WTC11 (cell line): ENCODE data around the gene URM1. TPM values are rescaled to one million over a fixed set of nuclear protein-coding genes. Genes with fewer than 3 reads are reported as not detected.

Experiments
- ATAC-seq: fragments of 200-7000 bp; cut with Tn5 transposase; 2 replicates; pipeline ENCODE4 v1.10.0; 2021; ENCODE audit warnings: mild to moderate bottlenecking, moderate library complexity
- CTCF ChIA-PET: fragments of 300-600 bp; sonication (Branson Sonifier 250); formaldehyde crosslinking; loops from one replicate; lab custom pipeline; 2021; ENCODE audit warnings: antibody characterized with exemption; lab: Charles Lee
- POLR2A ChIA-PET: fragments of 350-600 bp; sonication (Branson Sonifier 250); formaldehyde crosslinking; loops from one replicate; lab custom pipeline; 2021; ENCODE audit warnings: antibody characterized with exemption; lab: Charles Lee
- DNase-seq: peaks from one replicate; pipeline ENCODE4 v3.0.0; 2021; ENCODE audit warnings: low spot score
- H3K27ac Mint-ChIP-seq: 2 replicates; pipeline ENCODE4 v1.8.0; 2021; ENCODE audit warnings: mixed read lengths
- H3K27me3 Mint-ChIP-seq: 2 replicates; pipeline ENCODE4 v1.8.0; 2021; ENCODE audit warnings: low read depth, mild to moderate bottlenecking, moderate library complexity, mixed read lengths
- H3K36me3 Mint-ChIP-seq: 2 replicates; pipeline ENCODE4 v1.8.0; 2021; ENCODE audit warnings: mixed read lengths
- H3K4me1 Mint-ChIP-seq: 2 replicates; pipeline ENCODE4 v1.8.0; 2022; ENCODE audit warnings: mixed read lengths
- H3K4me3 Mint-ChIP-seq: 2 replicates; pipeline ENCODE4 v1.8.0; 2021; ENCODE audit warnings: mild to moderate bottlenecking, moderate library complexity, mixed read lengths
- H3K9me3 Mint-ChIP-seq: 2 replicates; pipeline ENCODE4 v1.8.0; 2021; ENCODE audit warnings: mixed read lengths
- CREM ChIP-seq: sonication (generic); formaldehyde crosslinking; IDR thresholded peaks from 2 replicates; pipeline ENCODE4 v1.8.1; 2022; ENCODE audit warnings: mild to moderate bottlenecking, missing genetic modification reagents, moderate library complexity
- FOXJ3 ChIP-seq: sonication (generic); formaldehyde crosslinking; IDR thresholded peaks from 2 replicates; pipeline ENCODE4 v1.9.0; 2021; ENCODE audit warnings: missing genetic modification reagents, mild to moderate bottlenecking, borderline replicate concordance
- IRF2 ChIP-seq: sonication (generic); formaldehyde crosslinking; IDR thresholded peaks from 2 replicates; pipeline ENCODE4 v1.8.0; 2022; ENCODE audit warnings: low read depth, missing genetic modification reagents, borderline replicate concordance
- JAZF1 ChIP-seq: fragments of 250-450 bp; sonication (Bioruptor Pico); IDR thresholded peaks from 2 replicates; pipeline ENCODE4 v1.9.0; 2021; ENCODE audit warnings: moderate library complexity, mild to moderate bottlenecking, inconsistent platforms
- NR2C2 ChIP-seq: sonication (generic); formaldehyde crosslinking; IDR thresholded peaks from 2 replicates; pipeline ENCODE4 v1.8.0; 2022; ENCODE audit warnings: mild to moderate bottlenecking, missing genetic modification reagents
- PRRX2 ChIP-seq: fragments of 250-450 bp; sonication (Bioruptor Pico); IDR thresholded peaks from 2 replicates; pipeline ENCODE4 v1.8.0; 2021; ENCODE audit warnings: mild to moderate bottlenecking
- RELA ChIP-seq: sonication (generic); formaldehyde crosslinking; IDR thresholded peaks from 2 replicates; pipeline ENCODE4 v1.8.1; 2022; ENCODE audit warnings: missing genetic modification reagents, mild to moderate bottlenecking, borderline replicate concordance
- RORB ChIP-seq: fragments of 250-450 bp; sonication (Bioruptor Pico); IDR thresholded peaks from 2 replicates; pipeline ENCODE4 v1.9.0; 2021; ENCODE audit warnings: mild to moderate bottlenecking
- SMAD4 ChIP-seq: sonication (generic); formaldehyde crosslinking; IDR thresholded peaks from 2 replicates; pipeline ENCODE4 v1.8.0; 2022; ENCODE audit warnings: mild to moderate bottlenecking, missing genetic modification reagents
- TEAD1 ChIP-seq: sonication (generic); formaldehyde crosslinking; IDR thresholded peaks from 2 replicates; pipeline ENCODE4 v1.8.0; 2022; ENCODE audit warnings: mild to moderate bottlenecking, missing genetic modification reagents
- TP53 ChIP-seq: sonication (generic); formaldehyde crosslinking; IDR thresholded peaks from 2 replicates; pipeline ENCODE4 v1.8.1; 2023; ENCODE audit warnings: mild to moderate bottlenecking, missing genetic modification reagents
- ZNF121 ChIP-seq: sonication (generic); formaldehyde crosslinking; IDR thresholded peaks from 2 replicates; pipeline ENCODE4 v1.8.0; 2023; ENCODE audit warnings: missing genetic modification reagents
- ZNF317 ChIP-seq: sonication (generic); formaldehyde crosslinking; IDR thresholded peaks from 2 replicates; pipeline ENCODE4 v1.8.1; 2023; ENCODE audit warnings: low read depth, mild to moderate bottlenecking, moderate library complexity, missing genetic modification reagents, borderline replicate concordance
- ZNF396 ChIP-seq: fragments of 250-450 bp; sonication (Bioruptor Pico); IDR thresholded peaks from 2 replicates; pipeline ENCODE4 v1.8.0; 2021; ENCODE audit warnings: mild to moderate bottlenecking, moderate library complexity, borderline replicate concordance
- ZNF423 ChIP-seq: fragments of 250-450 bp; sonication (Bioruptor Pico); IDR thresholded peaks from 2 replicates; pipeline ENCODE4 v2.1.2; 2022; ENCODE audit warnings: mild to moderate bottlenecking, moderate library complexity
- ZNF671 ChIP-seq: fragments of 250-450 bp; sonication (Bioruptor Pico); IDR thresholded peaks from 2 replicates; pipeline ENCODE4 v1.8.0; 2021; ENCODE audit warnings: mild to moderate bottlenecking
- total RNA-seq: library from RNA; stranded (reverse); gene quantifications from 3 replicates; pipeline ENCODE4 v1.2.3, GENCODE V29; 2021
- TF ChIP-seq, protein P1 (sequence below): sonication (generic); formaldehyde crosslinking; IDR thresholded peaks from 2 replicates; pipeline ENCODE4 v1.8.1; 2023; ENCODE audit warnings: mild to moderate bottlenecking, missing genetic modification reagents, moderate library complexity
- TF ChIP-seq, protein P2 (sequence below): sonication (generic); formaldehyde crosslinking; IDR thresholded peaks from 2 replicates; pipeline ENCODE4 v1.8.1; 2023; ENCODE audit warnings: mild to moderate bottlenecking, missing genetic modification reagents, moderate library complexity
- TF ChIP-seq, protein P3 (sequence below): sonication (generic); formaldehyde crosslinking; IDR thresholded peaks from 2 replicates; pipeline ENCODE4 v1.8.1; 2023; ENCODE audit warnings: mild to moderate bottlenecking, moderate library complexity, missing genetic modification reagents
- TF ChIP-seq, protein P4 (sequence below): sonication (generic); formaldehyde crosslinking; IDR thresholded peaks from 2 replicates; pipeline ENCODE4 v1.8.0; 2023; ENCODE audit warnings: mild to moderate bottlenecking, missing genetic modification reagents
- TF ChIP-seq, protein P5 (sequence below): sonication (generic); formaldehyde crosslinking; IDR thresholded peaks from 2 replicates; pipeline ENCODE4 v1.8.1; 2022; ENCODE audit warnings: low read depth, missing genetic modification reagents, borderline replicate concordance
- TF ChIP-seq, protein P6 (sequence below): sonication (generic); formaldehyde crosslinking; IDR thresholded peaks from 2 replicates; pipeline ENCODE4 v1.8.1; 2023; ENCODE audit warnings: mild to moderate bottlenecking, missing genetic modification reagents
- TF ChIP-seq, protein P7 (sequence below): sonication (generic); formaldehyde crosslinking; IDR thresholded peaks from 2 replicates; pipeline ENCODE4 v1.8.1; 2022; ENCODE audit warnings: low read depth, mild to moderate bottlenecking, moderate library complexity, missing genetic modification reagents, borderline replicate concordance
- TF ChIP-seq, protein P8 (sequence below): sonication (generic); formaldehyde crosslinking; IDR thresholded peaks from 2 replicates; pipeline ENCODE4 v1.8.1; 2022; ENCODE audit warnings: mild to moderate bottlenecking, missing genetic modification reagents, moderate library complexity, borderline replicate concordance

URM1 gene
- total RNA-seq, 1 experiment from 2014 or later, result 67.9 TPM

DNA sequence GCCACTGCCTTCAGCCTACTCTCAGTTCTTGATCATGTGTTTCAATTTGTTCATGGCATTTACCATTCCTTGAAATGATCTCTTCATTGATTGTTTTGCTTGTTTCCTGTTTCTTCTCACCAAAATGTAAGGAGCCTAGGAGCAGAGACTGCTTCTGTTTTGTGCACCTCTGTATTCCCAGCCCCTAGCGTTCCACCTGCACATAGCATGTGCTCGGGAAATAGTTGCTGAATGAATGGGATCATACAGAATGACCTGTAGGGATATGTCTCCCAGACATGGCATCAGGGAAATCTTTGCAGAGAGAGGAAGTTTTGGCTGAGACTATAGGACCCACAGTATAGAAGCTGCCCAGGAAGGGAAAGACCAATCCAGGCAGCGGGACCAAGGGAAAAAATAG is 43.3 kb downstream of the URM1 start:
- Mint-ChIP-seq H3K9me3 (no peaks in the 10 kb centered on the region), H3K4me1 (peaks cover 39% of the 10 kb centered on the region), H3K27ac (no peak overlapping the region), H3K4me3 (no peak overlapping the region), H3K36me3 (no peaks in the 10 kb centered on the region), H3K27me3 (peaks cover 83% of the 10 kb centered on the region)
- CTCF ChIA-PET, result interaction anchor here (0.6 to 7.7 kb wide), 6 partner anchors 13 to 119 kb away, joined by 3 to 248 read pairs (median 4); no protein-coding TSS in a partner anchor
- 0 out of 2 replicates have a peak, but pooled peaks have one; percentile 13 for ATAC-seq
- POLR2A ChIA-PET, result no interaction called here
- DNase-seq, result no peak
- TF ChIP-seq, protein P1, sequence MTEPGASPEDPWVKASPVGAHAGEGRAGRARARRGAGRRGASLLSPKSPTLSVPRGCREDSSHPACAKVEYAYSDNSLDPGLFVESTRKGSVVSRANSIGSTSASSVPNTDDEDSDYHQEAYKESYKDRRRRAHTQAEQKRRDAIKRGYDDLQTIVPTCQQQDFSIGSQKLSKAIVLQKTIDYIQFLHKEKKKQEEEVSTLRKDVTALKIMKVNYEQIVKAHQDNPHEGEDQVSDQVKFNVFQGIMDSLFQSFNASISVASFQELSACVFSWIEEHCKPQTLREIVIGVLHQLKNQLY (CRISPR knock-in tag), result no peak
- TF ChIP-seq NR2C2 (CRISPR knock-in tag) (no peak), TEAD1 (CRISPR knock-in tag) (no peak), JAZF1 (CRISPR knock-in tag) (no peak), ZNF396 (CRISPR knock-in tag) (no peak), RELA (CRISPR knock-in tag) (no peak), FOXJ3 (no peak), ZNF317 (CRISPR knock-in tag) (no peak), ZNF121 (CRISPR knock-in tag) (no peak)
- TF ChIP-seq, protein P2, sequence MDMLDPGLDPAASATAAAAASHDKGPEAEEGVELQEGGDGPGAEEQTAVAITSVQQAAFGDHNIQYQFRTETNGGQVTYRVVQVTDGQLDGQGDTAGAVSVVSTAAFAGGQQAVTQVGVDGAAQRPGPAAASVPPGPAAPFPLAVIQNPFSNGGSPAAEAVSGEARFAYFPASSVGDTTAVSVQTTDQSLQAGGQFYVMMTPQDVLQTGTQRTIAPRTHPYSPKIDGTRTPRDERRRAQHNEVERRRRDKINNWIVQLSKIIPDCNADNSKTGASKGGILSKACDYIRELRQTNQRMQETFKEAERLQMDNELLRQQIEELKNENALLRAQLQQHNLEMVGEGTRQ, result no peak
- TF ChIP-seq, protein P3, sequence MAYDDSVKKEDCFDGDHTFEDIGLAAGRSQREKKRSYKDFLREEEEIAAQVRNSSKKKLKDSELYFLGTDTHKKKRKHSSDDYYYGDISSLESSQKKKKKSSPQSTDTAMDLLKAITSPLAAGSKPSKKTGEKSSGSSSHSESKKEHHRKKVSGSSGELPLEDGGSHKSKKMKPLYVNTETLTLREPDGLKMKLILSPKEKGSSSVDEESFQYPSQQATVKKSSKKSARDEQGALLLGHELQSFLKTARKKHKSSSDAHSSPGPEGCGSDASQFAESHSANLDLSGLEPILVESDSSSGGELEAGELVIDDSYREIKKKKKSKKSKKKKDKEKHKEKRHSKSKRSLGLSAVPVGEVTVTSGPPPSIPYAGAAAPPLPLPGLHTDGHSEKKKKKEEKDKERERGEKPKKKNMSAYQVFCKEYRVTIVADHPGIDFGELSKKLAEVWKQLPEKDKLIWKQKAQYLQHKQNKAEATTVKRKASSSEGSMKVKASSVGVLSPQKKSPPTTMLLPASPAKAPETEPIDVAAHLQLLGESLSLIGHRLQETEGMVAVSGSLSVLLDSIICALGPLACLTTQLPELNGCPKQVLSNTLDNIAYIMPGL (CRISPR knock-in tag), result no peak

DNA sequence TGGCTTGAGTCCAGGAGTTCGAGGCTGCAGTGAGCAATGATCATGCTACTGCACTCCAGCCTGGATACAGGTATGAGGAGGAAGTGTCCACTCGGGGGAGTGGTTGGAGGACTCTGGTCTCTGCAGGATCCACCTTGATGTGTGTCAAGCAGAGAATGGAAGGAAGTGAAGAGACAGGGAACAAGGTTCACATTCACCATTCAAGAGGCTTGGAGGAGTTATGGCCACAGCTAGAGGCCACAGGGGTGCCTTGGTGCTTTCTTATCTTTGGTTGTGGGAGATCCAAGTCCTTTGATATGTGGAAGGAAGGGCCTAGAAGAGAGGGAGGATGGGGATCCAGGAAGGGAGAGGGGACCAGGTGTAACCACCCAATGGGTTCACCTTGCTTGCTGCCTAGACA is 44.1 kb downstream of the URM1 start:
- Mint-ChIP-seq H3K4me3 (no peak overlapping the region), H3K36me3 (no peaks in the 10 kb centered on the region), H3K27ac (no peak overlapping the region), H3K27me3 (peaks cover 81% of the 10 kb centered on the region), H3K4me1 (peaks cover 37% of the 10 kb centered on the region), H3K9me3 (no peaks in the 10 kb centered on the region)
- ChIA-PET CTCF (interaction anchor here (0.6 to 7.7 kb wide), 4 partner anchors 13 to 212 kb away, joined by 3 to 248 read pairs (median 4); partner anchors contain the start of gene DNM1), POLR2A (interaction anchor here (1.1 kb wide), 1 partner anchor 139 kb away, joined by 6 read pairs; the partner anchor contains the start of genes GOLGA2 and SWI5)
- no peak for DNase-seq
- no peak for ATAC-seq
- TF ChIP-seq JAZF1 (CRISPR knock-in tag) (no peak), ZNF423 (no peak), IRF2 (CRISPR knock-in tag) (no peak), ZNF396 (CRISPR knock-in tag) (no peak), PRRX2 (no peak), CREM (CRISPR knock-in tag) (no peak), SMAD4 (CRISPR knock-in tag) (no peak), RORB (CRISPR knock-in tag) (no peak), TP53 (CRISPR knock-in tag) (no peak), ZNF671 (CRISPR knock-in tag) (no peak)
- TF ChIP-seq, protein P4, sequence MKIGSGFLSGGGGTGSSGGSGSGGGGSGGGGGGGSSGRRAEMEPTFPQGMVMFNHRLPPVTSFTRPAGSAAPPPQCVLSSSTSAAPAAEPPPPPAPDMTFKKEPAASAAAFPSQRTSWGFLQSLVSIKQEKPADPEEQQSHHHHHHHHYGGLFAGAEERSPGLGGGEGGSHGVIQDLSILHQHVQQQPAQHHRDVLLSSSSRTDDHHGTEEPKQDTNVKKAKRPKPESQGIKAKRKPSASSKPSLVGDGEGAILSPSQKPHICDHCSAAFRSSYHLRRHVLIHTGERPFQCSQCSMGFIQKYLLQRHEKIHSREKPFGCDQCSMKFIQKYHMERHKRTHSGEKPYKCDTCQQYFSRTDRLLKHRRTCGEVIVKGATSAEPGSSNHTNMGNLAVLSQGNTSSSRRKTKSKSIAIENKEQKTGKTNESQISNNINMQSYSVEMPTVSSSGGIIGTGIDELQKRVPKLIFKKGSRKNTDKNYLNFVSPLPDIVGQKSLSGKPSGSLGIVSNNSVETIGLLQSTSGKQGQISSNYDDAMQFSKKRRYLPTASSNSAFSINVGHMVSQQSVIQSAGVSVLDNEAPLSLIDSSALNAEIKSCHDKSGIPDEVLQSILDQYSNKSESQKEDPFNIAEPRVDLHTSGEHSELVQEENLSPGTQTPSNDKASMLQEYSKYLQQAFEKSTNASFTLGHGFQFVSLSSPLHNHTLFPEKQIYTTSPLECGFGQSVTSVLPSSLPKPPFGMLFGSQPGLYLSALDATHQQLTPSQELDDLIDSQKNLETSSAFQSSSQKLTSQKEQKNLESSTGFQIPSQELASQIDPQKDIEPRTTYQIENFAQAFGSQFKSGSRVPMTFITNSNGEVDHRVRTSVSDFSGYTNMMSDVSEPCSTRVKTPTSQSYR (CRISPR knock-in tag), result no peak
- TF ChIP-seq, protein P5, sequence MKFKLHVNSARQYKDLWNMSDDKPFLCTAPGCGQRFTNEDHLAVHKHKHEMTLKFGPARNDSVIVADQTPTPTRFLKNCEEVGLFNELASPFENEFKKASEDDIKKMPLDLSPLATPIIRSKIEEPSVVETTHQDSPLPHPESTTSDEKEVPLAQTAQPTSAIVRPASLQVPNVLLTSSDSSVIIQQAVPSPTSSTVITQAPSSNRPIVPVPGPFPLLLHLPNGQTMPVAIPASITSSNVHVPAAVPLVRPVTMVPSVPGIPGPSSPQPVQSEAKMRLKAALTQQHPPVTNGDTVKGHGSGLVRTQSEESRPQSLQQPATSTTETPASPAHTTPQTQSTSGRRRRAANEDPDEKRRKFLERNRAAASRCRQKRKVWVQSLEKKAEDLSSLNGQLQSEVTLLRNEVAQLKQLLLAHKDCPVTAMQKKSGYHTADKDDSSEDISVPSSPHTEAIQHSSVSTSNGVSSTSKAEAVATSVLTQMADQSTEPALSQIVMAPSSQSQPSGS, result no peak
- TF ChIP-seq, protein P6, sequence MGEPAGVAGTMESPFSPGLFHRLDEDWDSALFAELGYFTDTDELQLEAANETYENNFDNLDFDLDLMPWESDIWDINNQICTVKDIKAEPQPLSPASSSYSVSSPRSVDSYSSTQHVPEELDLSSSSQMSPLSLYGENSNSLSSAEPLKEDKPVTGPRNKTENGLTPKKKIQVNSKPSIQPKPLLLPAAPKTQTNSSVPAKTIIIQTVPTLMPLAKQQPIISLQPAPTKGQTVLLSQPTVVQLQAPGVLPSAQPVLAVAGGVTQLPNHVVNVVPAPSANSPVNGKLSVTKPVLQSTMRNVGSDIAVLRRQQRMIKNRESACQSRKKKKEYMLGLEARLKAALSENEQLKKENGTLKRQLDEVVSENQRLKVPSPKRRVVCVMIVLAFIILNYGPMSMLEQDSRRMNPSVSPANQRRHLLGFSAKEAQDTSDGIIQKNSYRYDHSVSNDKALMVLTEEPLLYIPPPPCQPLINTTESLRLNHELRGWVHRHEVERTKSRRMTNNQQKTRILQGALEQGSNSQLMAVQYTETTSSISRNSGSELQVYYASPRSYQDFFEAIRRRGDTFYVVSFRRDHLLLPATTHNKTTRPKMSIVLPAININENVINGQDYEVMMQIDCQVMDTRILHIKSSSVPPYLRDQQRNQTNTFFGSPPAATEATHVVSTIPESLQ (CRISPR knock-in tag), result no peak
- TF ChIP-seq, protein P7, sequence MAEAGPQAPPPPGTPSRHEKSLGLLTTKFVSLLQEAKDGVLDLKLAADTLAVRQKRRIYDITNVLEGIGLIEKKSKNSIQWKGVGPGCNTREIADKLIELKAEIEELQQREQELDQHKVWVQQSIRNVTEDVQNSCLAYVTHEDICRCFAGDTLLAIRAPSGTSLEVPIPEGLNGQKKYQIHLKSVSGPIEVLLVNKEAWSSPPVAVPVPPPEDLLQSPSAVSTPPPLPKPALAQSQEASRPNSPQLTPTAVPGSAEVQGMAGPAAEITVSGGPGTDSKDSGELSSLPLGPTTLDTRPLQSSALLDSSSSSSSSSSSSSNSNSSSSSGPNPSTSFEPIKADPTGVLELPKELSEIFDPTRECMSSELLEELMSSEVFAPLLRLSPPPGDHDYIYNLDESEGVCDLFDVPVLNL (CRISPR knock-in tag), result no peak
- TF ChIP-seq, protein P8, sequence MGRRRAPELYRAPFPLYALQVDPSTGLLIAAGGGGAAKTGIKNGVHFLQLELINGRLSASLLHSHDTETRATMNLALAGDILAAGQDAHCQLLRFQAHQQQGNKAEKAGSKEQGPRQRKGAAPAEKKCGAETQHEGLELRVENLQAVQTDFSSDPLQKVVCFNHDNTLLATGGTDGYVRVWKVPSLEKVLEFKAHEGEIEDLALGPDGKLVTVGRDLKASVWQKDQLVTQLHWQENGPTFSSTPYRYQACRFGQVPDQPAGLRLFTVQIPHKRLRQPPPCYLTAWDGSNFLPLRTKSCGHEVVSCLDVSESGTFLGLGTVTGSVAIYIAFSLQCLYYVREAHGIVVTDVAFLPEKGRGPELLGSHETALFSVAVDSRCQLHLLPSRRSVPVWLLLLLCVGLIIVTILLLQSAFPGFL (CRISPR knock-in tag), result no peak
